GM19395 (cell line): Measurements from ENCODE around the gene ZFHX3.

Experiments
- ATAC-seq: cut with Tn5 transposase; IDR thresholded peaks from one replicate; pipeline ENCODE4 v1.9.1; 2021; ENCODE audit warnings: mild to moderate bottlenecking, moderate library complexity; ENCODE audit not compliant: unreplicated experiment

The ZFHX3 gene

GRCh38 chr16:72983241-72983640 is 64.7 kb downstream of the ZFHX3 start:
- ATAC-seq = no peak

- ATAC-seq = no peak
Measured at GRCh38 chr16:72979974-72980373, 68.0 kb downstream of the ZFHX3 start.

- ATAC-seq = no peak
Measured at GRCh38 chr16:72978212-72978611, 69.7 kb downstream of the ZFHX3 start.

GRCh38 chr16:72977127-72977526 is 70.8 kb downstream of the ZFHX3 start:
- ATAC-seq = no peak

GRCh38 chr16:72976438-72977064 is 71.4 kb downstream of the ZFHX3 start:
- no peak for ATAC-seq

- ATAC-seq = no peak
Measured at GRCh38 chr16:72975809-72976437, 72.0 kb downstream of the ZFHX3 start.

GRCh38 chr16:72974142-72974769 is 73.7 kb downstream of the ZFHX3 start:
- no peak for ATAC-seq

GRCh38 chr16:72972878-72973571 is 74.9 kb downstream of the ZFHX3 start:
- no peak for ATAC-seq

- ATAC-seq = no peak
Measured at GRCh38 chr16:72971370-72971769, 76.6 kb downstream of the ZFHX3 start.

- no peak for ATAC-seq
Measured at GRCh38 chr16:72970656-72971055, 77.3 kb downstream of the ZFHX3 start.

- ATAC-seq = no peak
Measured at GRCh38 chr16:72969812-72970211, 78.1 kb downstream of the ZFHX3 start.

- ATAC-seq = no peak
Measured at GRCh38 chr16:72969146-72969545, 78.8 kb downstream of the ZFHX3 start.

- no peak for ATAC-seq
Measured at GRCh38 chr16:72967941-72968340, 80.0 kb downstream of the ZFHX3 start.

- ATAC-seq = no peak
Measured at GRCh38 chr16:72963533-72964315, 84.2 kb downstream of the ZFHX3 start.

GRCh38 chr16:72962347-72962746 is 85.6 kb downstream of the ZFHX3 start:
- no peak for ATAC-seq

GRCh38 chr16:72961863-72962262 is 86.1 kb downstream of the ZFHX3 start:
- ATAC-seq = no peak

- ATAC-seq = no peak
Measured at GRCh38 chr16:72961115-72961832, 86.7 kb downstream of the ZFHX3 start.

- ATAC-seq = no peak
Measured at GRCh38 chr16:72960101-72960500, 87.8 kb downstream of the ZFHX3 start.

- ATAC-seq = no peak
Measured at GRCh38 chr16:72959301-72959996, 88.5 kb downstream of the ZFHX3 start.
